Suprapubic skin (tissue), 3 donors: ENCODE measurements around the gene DCDC2C.

Experiments used
- POLR2A ChIP-seq, 2 donors: fragments of 450-650 bp; IDR thresholded peaks; one replicate each; pipeline ENCODE4 v1.6.1; 2017; ENCODE audit warnings: antibody characterized with exemption in 2 of 2, mild to moderate bottlenecking in 2 of 2, moderate library complexity in 2 of 2
- TF ChIP-seq, protein P1 (sequence below), 2 donors: fragments of 200-600 bp in 1 of 2; fragments of 450-650 bp in 1 of 2; sonication (generic) in 1 of 2; IDR thresholded peaks; one replicate each; pipeline ENCODE4 v1.5.1; 2016 to 2019; ENCODE audit warnings: antibody characterized with exemption in 2 of 2, mild to moderate bottlenecking in 1 of 2, moderate library complexity in 1 of 2

DNA sequence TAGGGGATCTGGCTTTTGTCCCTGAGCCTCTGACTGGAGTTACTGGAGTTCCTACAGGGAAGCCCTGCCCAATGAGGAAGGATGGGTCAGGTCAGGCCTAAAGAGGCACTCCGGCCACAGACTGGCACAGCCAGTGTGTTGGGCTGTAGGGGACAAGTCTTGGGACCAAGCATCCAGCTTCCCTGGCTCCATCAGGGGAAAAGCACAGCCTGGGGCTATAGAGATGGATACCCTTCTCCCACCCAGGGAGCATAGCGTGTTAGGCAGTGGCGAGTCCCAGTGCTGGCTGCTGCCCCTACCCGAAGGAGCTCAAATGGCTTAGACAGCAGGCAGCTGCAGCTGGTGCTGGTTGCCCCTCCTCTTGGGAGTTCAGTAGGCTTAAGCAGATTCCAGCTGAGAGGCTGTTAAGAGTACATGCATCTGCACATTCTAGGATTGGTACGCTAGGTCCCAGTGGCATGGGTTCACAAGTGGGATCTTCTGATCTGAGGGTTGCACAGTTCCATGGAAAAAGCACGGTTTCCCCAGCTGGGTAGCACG is 111.4 kb downstream of the DCDC2C start:
- no peak for TF ChIP-seq POLR2A (IDR thresholded peaks at IDR 0.05)
- TF ChIP-seq, protein P1, sequence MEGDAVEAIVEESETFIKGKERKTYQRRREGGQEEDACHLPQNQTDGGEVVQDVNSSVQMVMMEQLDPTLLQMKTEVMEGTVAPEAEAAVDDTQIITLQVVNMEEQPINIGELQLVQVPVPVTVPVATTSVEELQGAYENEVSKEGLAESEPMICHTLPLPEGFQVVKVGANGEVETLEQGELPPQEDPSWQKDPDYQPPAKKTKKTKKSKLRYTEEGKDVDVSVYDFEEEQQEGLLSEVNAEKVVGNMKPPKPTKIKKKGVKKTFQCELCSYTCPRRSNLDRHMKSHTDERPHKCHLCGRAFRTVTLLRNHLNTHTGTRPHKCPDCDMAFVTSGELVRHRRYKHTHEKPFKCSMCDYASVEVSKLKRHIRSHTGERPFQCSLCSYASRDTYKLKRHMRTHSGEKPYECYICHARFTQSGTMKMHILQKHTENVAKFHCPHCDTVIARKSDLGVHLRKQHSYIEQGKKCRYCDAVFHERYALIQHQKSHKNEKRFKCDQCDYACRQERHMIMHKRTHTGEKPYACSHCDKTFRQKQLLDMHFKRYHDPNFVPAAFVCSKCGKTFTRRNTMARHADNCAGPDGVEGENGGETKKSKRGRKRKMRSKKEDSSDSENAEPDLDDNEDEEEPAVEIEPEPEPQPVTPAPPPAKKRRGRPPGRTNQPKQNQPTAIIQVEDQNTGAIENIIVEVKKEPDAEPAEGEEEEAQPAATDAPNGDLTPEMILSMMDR (IDR thresholded peaks at IDR 0.05) = no peak
